Smooth muscle cell (in vitro differentiated cells): ENCODE results near the gene RHBDL3. TPM values are rescaled to one million over a fixed set of nuclear protein-coding genes. Genes with fewer than 3 reads are reported as not detected.

ENCODE experiments used
- DNase-seq: peaks from one replicate; lab custom pipeline; 2025; ENCODE audit not compliant: unreplicated experiment; lab: John Stamatoyannopoulos, UW
- H2AFZ ChIP-seq: fragments of 200-600 bp; sonication (generic); 2 replicates; pipeline ENCODE4 v1.6.0; 2016; ENCODE audit warnings: antibody characterized with exemption, low read depth, mild to moderate bottlenecking
- H3F3A ChIP-seq: fragments of 200-600 bp; sonication (generic); 2 replicates; pipeline ENCODE4 v1.6.0; 2017; ENCODE audit warnings: antibody characterized with exemption, low read depth
- H3K27ac ChIP-seq: fragments of 200-600 bp; sonication (generic); 2 replicates; pipeline ENCODE4 v1.5.1; 2016; ENCODE audit warnings: low read depth, mild to moderate bottlenecking
- H3K27me3 ChIP-seq: fragments of 200-600 bp; sonication (generic); 2 replicates; pipeline ENCODE4 v1.6.1; 2016; ENCODE audit warnings: low read depth, mild to moderate bottlenecking
- H3K36me3 ChIP-seq: fragments of 200-600 bp; sonication (generic); 2 replicates; pipeline ENCODE4 v1.5.1; 2016; ENCODE audit warnings: low read depth
- H3K4me1 ChIP-seq: fragments of 200-600 bp; sonication (generic); 2 replicates; pipeline ENCODE4 v1.5.1; 2016; ENCODE audit warnings: low read depth
- H3K4me2 ChIP-seq: fragments of 200-600 bp; sonication (generic); 2 replicates; pipeline ENCODE4 v1.6.0; 2016; ENCODE audit warnings: mild to moderate bottlenecking
- H3K4me3 ChIP-seq: fragments of 200-600 bp; sonication (generic); 2 replicates; pipeline ENCODE4 v1.5.1; 2016; ENCODE audit warnings: mild to moderate bottlenecking
- H3K79me2 ChIP-seq: fragments of 200-600 bp; sonication (generic); 2 replicates; pipeline ENCODE4 v1.6.0; 2016; ENCODE audit warnings: low read depth, mild to moderate bottlenecking
- H3K9ac ChIP-seq: fragments of 200-600 bp; sonication (generic); 2 replicates; pipeline ENCODE4 v1.6.0; 2016; ENCODE audit warnings: low read depth
- H3K9me3 ChIP-seq: fragments of 200-600 bp; sonication (generic); replicated peaks from 2 replicates; pipeline ENCODE4 v1.5.1; 2016; ENCODE audit warnings: low read depth
- H4K20me1 ChIP-seq: fragments of 200-600 bp; sonication (generic); 2 replicates; pipeline ENCODE4 v1.6.0; 2016; ENCODE audit warnings: low read depth
- CTCF ChIP-seq: fragments of 200-600 bp; sonication (generic); IDR thresholded peaks from 2 replicates; pipeline ENCODE4 v1.5.1; 2017; ENCODE audit warnings: borderline replicate concordance, mild to moderate bottlenecking, antibody characterized with exemption; ENCODE audit not compliant: insufficient read depth, poor library complexity, severe bottlenecking
- WGBS: methylation state at CpG from one replicate; pipeline ENCODE4 v1.1.7; 2016; ENCODE audit warnings: low lambda C conversion rate; 5-methylcytosine and 5-hydroxymethylcytosine counted together
- polyA plus RNA-seq: library from polyadenylated mRNA; unstranded; fragments of >200 nt; fragmentation: Nextera tagmentation; extraction: Ambion mirVana; gene quantifications from 2 replicates; pipeline ENCODE4 v1.2.1, GENCODE V29; 2016
- total RNA-seq: library from RNA; depleted of rRNA; stranded (reverse); fragments of >200 nt; gene quantifications from 2 replicates; pipeline ENCODE4 v1.2.3, GENCODE V29; 2014

Gene RHBDL3
- total and polyA plus RNA-seq, 2 experiments from 2014 or later: not detected

GRCh38 chr17:32320847-32321246, 55.2 kb downstream of the RHBDL3 start:
- no peak for TF ChIP-seq CTCF
- no peak for DNase-seq
- H2AFZ ChIP-seq: no peak overlapping the region
- 89% methylated on average over 15 of the region's 15 CpGs for WGBS
- H3K27me3 ChIP-seq: peaks cover 11% of the 10 kb centered on the region
- H3K4me3 ChIP-seq: no peak overlapping the region
- H3K4me1 ChIP-seq: peaks cover 10% of the 10 kb centered on the region
- H3K9ac ChIP-seq: no peak overlapping the region
- no peaks in the 10 kb centered on the region for H3K9me3 ChIP-seq
- no peak overlapping the region for H3K4me2 ChIP-seq
- H4K20me1 ChIP-seq: no peaks in the 10 kb centered on the region
- H3K36me3 ChIP-seq: no peaks in the 10 kb centered on the region
- H3F3A ChIP-seq: no peaks in the 10 kb centered on the region
- H3K27ac ChIP-seq: no peak overlapping the region
- no peaks in the 10 kb centered on the region for H3K79me2 ChIP-seq

DNA sequence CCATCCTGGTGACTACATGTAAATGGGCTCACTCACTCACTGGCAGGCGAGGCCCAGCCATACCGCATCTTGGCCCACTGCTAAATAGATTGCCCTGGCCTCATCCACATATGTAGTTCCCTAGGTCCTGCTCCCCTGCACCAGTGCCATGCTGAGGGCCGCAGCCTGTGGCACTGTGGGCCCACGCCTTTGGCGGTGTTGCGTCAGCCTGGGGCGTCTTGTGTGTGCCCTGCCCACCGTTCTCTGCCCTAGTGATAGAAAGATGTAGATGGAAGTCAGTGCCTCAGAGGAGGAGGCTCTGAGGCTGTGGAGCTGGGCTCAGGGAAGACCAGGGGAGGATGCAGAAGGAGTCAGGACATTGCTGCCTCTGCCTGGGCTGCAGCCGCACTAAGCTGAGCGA, 57.4 kb downstream of the RHBDL3 start:
- DNase-seq: no peak

GRCh38 chr17:32323811-32324491, 58.3 kb downstream of the RHBDL3 start:
- DNase-seq: no peak
- H3K4me1 ChIP-seq: peaks cover 10% of the 10 kb centered on the region
- no peaks in the 10 kb centered on the region for H3K9me3 ChIP-seq
- no peak overlapping the region for H2AFZ ChIP-seq
- H3K27me3 ChIP-seq: no peaks in the 10 kb centered on the region
- no peaks in the 10 kb centered on the region for H3F3A ChIP-seq
- 57% methylated on average over 11 of the region's 11 CpGs for WGBS
- no peak overlapping the region for H3K9ac ChIP-seq
- no peaks in the 10 kb centered on the region for H3K79me2 ChIP-seq
- no peak for TF ChIP-seq CTCF
- H3K36me3 ChIP-seq: no peaks in the 10 kb centered on the region
- no peak overlapping the region for H3K4me2 ChIP-seq
- H3K4me3 ChIP-seq: no peak overlapping the region
- no peak overlapping the region for H3K27ac ChIP-seq
- H4K20me1 ChIP-seq: no peaks in the 10 kb centered on the region

More for the DNA sequence above, 57.4 kb downstream of the RHBDL3 start:
- no peak overlapping the region for H3K4me3 ChIP-seq
- no peak overlapping the region for H3K4me2 ChIP-seq
- H3F3A ChIP-seq: no peaks in the 10 kb centered on the region
- WGBS: 96% methylated on average over 10 of the region's 10 CpGs
- no peak overlapping the region for H2AFZ ChIP-seq
- H3K27me3 ChIP-seq: peaks cover 4% of the 10 kb centered on the region
- no peak overlapping the region for H3K9ac ChIP-seq
- H3K27ac ChIP-seq: no peak overlapping the region
- no peaks in the 10 kb centered on the region for H4K20me1 ChIP-seq
- no peaks in the 10 kb centered on the region for H3K9me3 ChIP-seq
- TF ChIP-seq CTCF: no peak
- H3K36me3 ChIP-seq: no peaks in the 10 kb centered on the region
- no peaks in the 10 kb centered on the region for H3K79me2 ChIP-seq
- H3K4me1 ChIP-seq: peaks cover 10% of the 10 kb centered on the region

- Histone ChIP-seq H3K27ac (no peak overlapping the region), H3F3A (no peaks in the 10 kb centered on the region), H3K4me1 (peaks cover 10% of the 10 kb centered on the region), H3K4me3 (no peak overlapping the region), H3K9ac (no peak overlapping the region), H3K9me3 (no peaks in the 10 kb centered on the region), H3K4me2 (no peak overlapping the region), H3K27me3 (no peaks in the 10 kb centered on the region), H3K36me3 (no peaks in the 10 kb centered on the region), H2AFZ (no peak overlapping the region), H4K20me1 (no peaks in the 10 kb centered on the region), H3K79me2 (no peaks in the 10 kb centered on the region)
- no peak for DNase-seq
- WGBS: 93% methylated on average over 1 of the region's 1 CpG
- no peak for TF ChIP-seq CTCF
Measured at GRCh38 chr17:32327911-32328310, 62.3 kb downstream of the RHBDL3 start.
